ENCODE results near the gene PRELP. TPM values are rescaled to one million over a fixed set of nuclear protein-coding genes. Genes with fewer than 3 reads are reported as not detected.
A peak's percentile ranks its signal among the peaks of the same experiment; 100 is the strongest.

Gene PRELP
- total and polyA plus RNA-seq, 4 donors = 0.09 to 5.8 (median 3.6) TPM

- peak; percentile 80 for TF ChIP-seq NR2F2 (IDR thresholded peaks at IDR 0.05)
- no peak for TF ChIP-seq SP1 (IDR thresholded peaks at IDR 0.05)
- Histone ChIP-seq H3K9me3 (ENCODE audit: control insufficient read depth in 4 of 4, low read length in 3 of 4) (no peaks in the 10 kb centered on the region), H3K27ac (ENCODE audit: low read depth in 1 of 2, low read length in 2 of 2) (no peak overlapping the region), H3K4me1 (ENCODE audit: control insufficient read depth in 4 of 4, insufficient read depth in 4 of 4, low read length in 3 of 4) (peaks cover 0 to 6% (median 0%) of the 10 kb centered on the region in 4 donors), H3K4me3 (ENCODE audit: low read depth in 1 of 3, low read length in 3 of 3) (no peak overlapping the region), H3K27me3 (ENCODE audit: control insufficient read depth in 4 of 4, insufficient read depth in 4 of 4, low read length in 3 of 4) (peaks cover 0 to 3% (median 0%) of the 10 kb centered on the region in 4 donors), H3K36me3 (ENCODE audit: control insufficient read depth in 4 of 4, insufficient read depth in 3 of 4, low read depth in 1 of 4, low read length in 3 of 4) (no peaks in the 10 kb centered on the region), H3K9ac (ENCODE audit: low read depth in 1 of 2, low read length in 2 of 2) (no peak overlapping the region)
- WGBS = 74% methylated on average over 9 of the region's 9 CpGs
- DNase-seq (ENCODE audit: low spot score) = no peak
Measured at GRCh38 chr1:203467550-203467921, 8.1 kb upstream of the PRELP start.

- H3K4me3 ChIP-seq (ENCODE audit: low read depth in 1 of 3, low read length in 3 of 3) = no peak overlapping the region
- H3K9ac ChIP-seq (ENCODE audit: low read depth in 1 of 2, low read length in 2 of 2) = no peak overlapping the region
- WGBS = 92% methylated on average over 2 of the region's 2 CpGs
- H3K27me3 ChIP-seq (ENCODE audit: control insufficient read depth in 4 of 4, insufficient read depth in 4 of 4, low read length in 3 of 4) = peaks cover 0 to 3% (median 0%) of the 10 kb centered on the region in 4 donors
- H3K4me1 ChIP-seq (ENCODE audit: control insufficient read depth in 4 of 4, insufficient read depth in 4 of 4, low read length in 3 of 4) = peaks cover 0 to 6% (median 0%) of the 10 kb centered on the region in 4 donors
- DNase-seq (ENCODE audit: low spot score) = no peak
- H3K9me3 ChIP-seq (ENCODE audit: control insufficient read depth in 4 of 4, low read length in 3 of 4) = no peaks in the 10 kb centered on the region
- TF ChIP-seq, protein P1, sequence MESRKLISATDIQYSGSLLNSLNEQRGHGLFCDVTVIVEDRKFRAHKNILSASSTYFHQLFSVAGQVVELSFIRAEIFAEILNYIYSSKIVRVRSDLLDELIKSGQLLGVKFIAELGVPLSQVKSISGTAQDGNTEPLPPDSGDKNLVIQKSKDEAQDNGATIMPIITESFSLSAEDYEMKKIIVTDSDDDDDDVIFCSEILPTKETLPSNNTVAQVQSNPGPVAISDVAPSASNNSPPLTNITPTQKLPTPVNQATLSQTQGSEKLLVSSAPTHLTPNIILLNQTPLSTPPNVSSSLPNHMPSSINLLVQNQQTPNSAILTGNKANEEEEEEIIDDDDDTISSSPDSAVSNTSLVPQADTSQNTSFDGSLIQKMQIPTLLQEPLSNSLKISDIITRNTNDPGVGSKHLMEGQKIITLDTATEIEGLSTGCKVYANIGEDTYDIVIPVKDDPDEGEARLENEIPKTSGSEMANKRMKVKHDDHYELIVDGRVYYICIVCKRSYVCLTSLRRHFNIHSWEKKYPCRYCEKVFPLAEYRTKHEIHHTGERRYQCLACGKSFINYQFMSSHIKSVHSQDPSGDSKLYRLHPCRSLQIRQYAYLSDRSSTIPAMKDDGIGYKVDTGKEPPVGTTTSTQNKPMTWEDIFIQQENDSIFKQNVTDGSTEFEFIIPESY (IDR thresholded peaks at IDR 0.05) = no peak
- no peaks in the 10 kb centered on the region for H3K36me3 ChIP-seq (ENCODE audit: control insufficient read depth in 4 of 4, insufficient read depth in 3 of 4, low read depth in 1 of 4, low read length in 3 of 4)
- H3K27ac ChIP-seq (ENCODE audit: low read depth in 1 of 2, low read length in 2 of 2) = no peak overlapping the region
Measured at GRCh38 chr1:203468326-203468725, 7.3 kb upstream of the PRELP start.

DNA sequence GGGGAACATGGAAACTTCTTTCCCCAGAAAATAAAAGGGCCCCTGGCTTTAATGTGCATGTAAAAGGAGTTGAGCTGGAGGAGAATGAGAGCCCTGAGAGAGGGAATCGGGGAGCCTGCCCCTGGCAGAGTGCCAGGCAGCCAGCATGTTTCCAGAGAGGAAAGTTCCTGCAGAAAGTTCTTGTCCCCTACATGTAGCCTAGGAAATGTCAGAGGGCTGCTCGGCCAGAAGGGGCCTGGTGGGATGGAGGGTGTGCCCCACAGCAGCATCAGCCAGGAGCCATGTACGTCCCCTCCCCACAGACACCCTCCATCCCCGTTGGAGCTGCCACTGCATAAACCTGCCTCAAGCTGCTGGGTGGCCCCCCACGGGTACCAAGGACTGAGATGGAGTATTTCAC, 5.4 kb upstream of the PRELP start:
- Histone ChIP-seq H3K27ac (ENCODE audit: low read depth in 1 of 2, low read length in 2 of 2) (no peak overlapping the region), H3K9ac (ENCODE audit: low read depth in 1 of 2, low read length in 2 of 2) (no peak overlapping the region), H3K9me3 (ENCODE audit: control insufficient read depth in 4 of 4, low read length in 3 of 4) (no peaks in the 10 kb centered on the region), H3K36me3 (ENCODE audit: control insufficient read depth in 4 of 4, insufficient read depth in 3 of 4, low read depth in 1 of 4, low read length in 3 of 4) (no peaks in the 10 kb centered on the region), H3K4me1 (ENCODE audit: control insufficient read depth in 4 of 4, insufficient read depth in 4 of 4, low read length in 3 of 4) (peaks cover 0 to 6% (median 0%) of the 10 kb centered on the region in 4 donors), H3K4me3 (ENCODE audit: low read depth in 1 of 3, low read length in 3 of 3) (no peak overlapping the region), H3K27me3 (ENCODE audit: control insufficient read depth in 4 of 4, insufficient read depth in 4 of 4, low read length in 3 of 4) (peaks cover 0 to 6% (median 0%) of the 10 kb centered on the region in 4 donors)
- DNase-seq (ENCODE audit: low spot score) = no peak
- TF ChIP-seq GABPA (IDR thresholded peaks at IDR 0.05 in 1 of 2, conservative IDR thresholded peaks at IDR 0.05 in 1 of 2) (no peak), HNF4G (IDR thresholded peaks at IDR 0.05) (no peak), YY1 (IDR thresholded peaks at IDR 0.05) (no peak), TAF1 (conservative IDR thresholded peaks at IDR 0.05) (no peak), RXRA (IDR thresholded peaks at IDR 0.05) (no peak)
- TF ChIP-seq, protein P2, sequence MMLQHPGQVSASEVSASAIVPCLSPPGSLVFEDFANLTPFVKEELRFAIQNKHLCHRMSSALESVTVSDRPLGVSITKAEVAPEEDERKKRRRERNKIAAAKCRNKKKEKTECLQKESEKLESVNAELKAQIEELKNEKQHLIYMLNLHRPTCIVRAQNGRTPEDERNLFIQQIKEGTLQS (IDR thresholded peaks at IDR 0.05) = no peak
- 73% methylated on average over 5 of the region's 5 CpGs for WGBS

DNA sequence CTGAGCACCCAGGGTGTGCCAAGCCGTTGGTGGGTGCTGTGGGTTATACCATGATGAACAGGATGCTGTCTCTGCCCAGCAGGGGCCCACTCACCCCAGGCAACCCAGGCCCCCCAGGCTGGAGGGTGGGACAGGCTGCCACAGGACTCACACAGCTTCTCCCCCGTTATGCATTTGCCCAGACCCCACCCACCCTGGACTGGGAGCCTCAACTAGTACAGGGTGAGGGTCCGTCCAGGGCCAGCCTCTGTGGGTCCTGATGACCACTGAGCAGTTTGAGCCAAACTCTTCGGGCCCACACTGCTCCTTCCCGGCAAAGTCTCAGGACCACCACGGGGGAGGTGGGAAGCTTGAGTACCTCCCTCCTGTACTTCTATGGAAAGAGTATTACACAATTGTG, 3.8 kb upstream of the PRELP start:
- H3K4me1 ChIP-seq (ENCODE audit: control insufficient read depth in 4 of 4, insufficient read depth in 4 of 4, low read length in 3 of 4) = no peaks in the 10 kb centered on the region
- peaks cover 0 to 7% (median 0%) of the 10 kb centered on the region in 4 donors for H3K27me3 ChIP-seq (ENCODE audit: control insufficient read depth in 4 of 4, insufficient read depth in 4 of 4, low read length in 3 of 4)
- WGBS = 79% methylated on average over 6 of the region's 6 CpGs
- no peaks in the 10 kb centered on the region for H3K9me3 ChIP-seq (ENCODE audit: control insufficient read depth in 4 of 4, low read length in 3 of 4)
- H3K4me3 ChIP-seq (ENCODE audit: low read depth in 1 of 3, low read length in 3 of 3) = no peak overlapping the region
- DNase-seq (ENCODE audit: low spot score) = no peak
- H3K9ac ChIP-seq (ENCODE audit: low read depth in 1 of 2, low read length in 2 of 2) = no peak overlapping the region
- no peak for TF ChIP-seq NR2F2 (IDR thresholded peaks at IDR 0.05)
- no peak for TF ChIP-seq REST (IDR thresholded peaks at IDR 0.05)
- no peak for TF ChIP-seq MAX (IDR thresholded peaks at IDR 0.05)
- no peak for TF ChIP-seq TAF1 (conservative IDR thresholded peaks at IDR 0.05)
- no peak overlapping the region for H3K27ac ChIP-seq (ENCODE audit: low read depth in 1 of 2, low read length in 2 of 2)
- H3K36me3 ChIP-seq (ENCODE audit: control insufficient read depth in 4 of 4, insufficient read depth in 3 of 4, low read depth in 1 of 4, low read length in 3 of 4) = no peaks in the 10 kb centered on the region

All from liver (tissue), 9 donors.